ENCODE data around the gene TMEM97.

Gene TMEM97

GRCh38 chr17:28372203-28372944 lies 53.4 kb downstream of the TMEM97 start:
- H3K18ac ChIP-seq (ENCODE audit: low read length): no peak overlapping the region
- H3K4me3 ChIP-seq (ENCODE audit: low read length): no peak overlapping the region
- H3K79me2 ChIP-seq (ENCODE audit: control insufficient read depth, insufficient read depth, low read length): no peaks in the 10 kb centered on the region
- no peak overlapping the region for H2BK120ac ChIP-seq (ENCODE audit: low read depth, low read length)
- H3K56ac ChIP-seq (ENCODE audit: low read length): peak overlapping the region; percentile 81
- no peak overlapping the region for H2BK15ac ChIP-seq (replicated peaks; ENCODE audit: low read depth)
- H2BK5ac ChIP-seq (ENCODE audit: low read length): no peak overlapping the region
- DNase-seq: peak; percentile 43
- no peak overlapping the region for H3K4ac ChIP-seq (ENCODE audit: low read depth, low read length)
- no peak overlapping the region for H4K8ac ChIP-seq (ENCODE audit: low read depth, low read length)
- peak overlapping the region; percentile 49 for H3K4me2 ChIP-seq (ENCODE audit: low read length)
- H4K5ac ChIP-seq (ENCODE audit: low read length): no peak overlapping the region
- WGBS (ENCODE audit: extremely low coverage, insufficient coverage, low lambda C conversion rate): no CpG with 5 or more reads among the region's 53 CpGs
- no peaks in the 10 kb centered on the region for H3K36me3 ChIP-seq (ENCODE audit: control insufficient read depth, insufficient read depth, low read length)
- H3K4me1 ChIP-seq (ENCODE audit: control insufficient read depth, low read depth, low read length): peaks cover 4% of the 10 kb centered on the region
- peaks cover 12% of the 10 kb centered on the region for H3K27me3 ChIP-seq (ENCODE audit: insufficient read depth, low read length, poor library complexity)
- H3K23ac ChIP-seq (ENCODE audit: low read length): no peak overlapping the region
- H3K9ac ChIP-seq (ENCODE audit: low read length): peak overlapping the region; percentile 46
- no peak overlapping the region for H2AK5ac ChIP-seq (ENCODE audit: low read length)
- no peak overlapping the region for H3K27ac ChIP-seq (ENCODE audit: low read depth, low read length)
- H3K79me1 ChIP-seq (ENCODE audit: low read length): no peaks in the 10 kb centered on the region

- no peak overlapping the region for H3K4ac ChIP-seq (ENCODE audit: low read depth, low read length)
- no peaks in the 10 kb centered on the region for H3K36me3 ChIP-seq (ENCODE audit: control insufficient read depth, insufficient read depth, low read length)
- H3K4me2 ChIP-seq (ENCODE audit: low read length): no peak overlapping the region
- no peak overlapping the region for H3K4me3 ChIP-seq (ENCODE audit: low read length)
- H4K8ac ChIP-seq (ENCODE audit: low read depth, low read length): no peak overlapping the region
- no peak overlapping the region for H2AK5ac ChIP-seq (ENCODE audit: low read length)
- H3K23ac ChIP-seq (ENCODE audit: low read length): no peak overlapping the region
- no peak overlapping the region for H3K56ac ChIP-seq (ENCODE audit: low read length)
- H3K9ac ChIP-seq (ENCODE audit: low read length): no peak overlapping the region
- no peak overlapping the region for H3K18ac ChIP-seq (ENCODE audit: low read length)
- no CpG with 5 or more reads among the region's 6 CpGs for WGBS (ENCODE audit: extremely low coverage, insufficient coverage, low lambda C conversion rate)
- no peak overlapping the region for H4K5ac ChIP-seq (ENCODE audit: low read length)
- H3K27me3 ChIP-seq (ENCODE audit: insufficient read depth, low read length, poor library complexity): peaks cover 12% of the 10 kb centered on the region
- no peaks in the 10 kb centered on the region for H3K79me2 ChIP-seq (ENCODE audit: control insufficient read depth, insufficient read depth, low read length)
- H2BK15ac ChIP-seq (replicated peaks; ENCODE audit: low read depth): no peak overlapping the region
- no peak for DNase-seq
- H3K79me1 ChIP-seq (ENCODE audit: low read length): no peaks in the 10 kb centered on the region
- peaks cover 4% of the 10 kb centered on the region for H3K4me1 ChIP-seq (ENCODE audit: control insufficient read depth, low read depth, low read length)
- H2BK120ac ChIP-seq (ENCODE audit: low read depth, low read length): no peak overlapping the region
- H2BK5ac ChIP-seq (ENCODE audit: low read length): no peak overlapping the region
- H3K27ac ChIP-seq (ENCODE audit: low read depth, low read length): no peak overlapping the region
These were observed 53.9 kb downstream of the TMEM97 start for GRCh38 chr17:28372945-28373274.
